Measurements from ENCODE around the gene CDHR5. TPM values are rescaled to one million over a fixed set of nuclear protein-coding genes. Genes with fewer than 3 reads are reported as not detected.

The CDHR5 gene, protein sequence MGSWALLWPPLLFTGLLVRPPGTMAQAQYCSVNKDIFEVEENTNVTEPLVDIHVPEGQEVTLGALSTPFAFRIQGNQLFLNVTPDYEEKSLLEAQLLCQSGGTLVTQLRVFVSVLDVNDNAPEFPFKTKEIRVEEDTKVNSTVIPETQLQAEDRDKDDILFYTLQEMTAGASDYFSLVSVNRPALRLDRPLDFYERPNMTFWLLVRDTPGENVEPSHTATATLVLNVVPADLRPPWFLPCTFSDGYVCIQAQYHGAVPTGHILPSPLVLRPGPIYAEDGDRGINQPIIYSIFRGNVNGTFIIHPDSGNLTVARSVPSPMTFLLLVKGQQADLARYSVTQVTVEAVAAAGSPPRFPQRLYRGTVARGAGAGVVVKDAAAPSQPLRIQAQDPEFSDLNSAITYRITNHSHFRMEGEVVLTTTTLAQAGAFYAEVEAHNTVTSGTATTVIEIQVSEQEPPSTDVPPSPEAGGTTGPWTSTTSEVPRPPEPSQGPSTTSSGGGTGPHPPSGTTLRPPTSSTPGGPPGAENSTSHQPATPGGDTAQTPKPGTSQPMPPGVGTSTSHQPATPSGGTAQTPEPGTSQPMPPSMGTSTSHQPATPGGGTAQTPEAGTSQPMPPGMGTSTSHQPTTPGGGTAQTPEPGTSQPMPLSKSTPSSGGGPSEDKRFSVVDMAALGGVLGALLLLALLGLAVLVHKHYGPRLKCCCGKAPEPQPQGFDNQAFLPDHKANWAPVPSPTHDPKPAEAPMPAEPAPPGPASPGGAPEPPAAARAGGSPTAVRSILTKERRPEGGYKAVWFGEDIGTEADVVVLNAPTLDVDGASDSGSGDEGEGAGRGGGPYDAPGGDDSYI
- total RNA-seq, result 0.18 TPM in 1 of 2 replicates, not detected in the other
- polyA plus RNA-seq, result 0.27 and 0.60 TPM in 2 replicates

DNA sequence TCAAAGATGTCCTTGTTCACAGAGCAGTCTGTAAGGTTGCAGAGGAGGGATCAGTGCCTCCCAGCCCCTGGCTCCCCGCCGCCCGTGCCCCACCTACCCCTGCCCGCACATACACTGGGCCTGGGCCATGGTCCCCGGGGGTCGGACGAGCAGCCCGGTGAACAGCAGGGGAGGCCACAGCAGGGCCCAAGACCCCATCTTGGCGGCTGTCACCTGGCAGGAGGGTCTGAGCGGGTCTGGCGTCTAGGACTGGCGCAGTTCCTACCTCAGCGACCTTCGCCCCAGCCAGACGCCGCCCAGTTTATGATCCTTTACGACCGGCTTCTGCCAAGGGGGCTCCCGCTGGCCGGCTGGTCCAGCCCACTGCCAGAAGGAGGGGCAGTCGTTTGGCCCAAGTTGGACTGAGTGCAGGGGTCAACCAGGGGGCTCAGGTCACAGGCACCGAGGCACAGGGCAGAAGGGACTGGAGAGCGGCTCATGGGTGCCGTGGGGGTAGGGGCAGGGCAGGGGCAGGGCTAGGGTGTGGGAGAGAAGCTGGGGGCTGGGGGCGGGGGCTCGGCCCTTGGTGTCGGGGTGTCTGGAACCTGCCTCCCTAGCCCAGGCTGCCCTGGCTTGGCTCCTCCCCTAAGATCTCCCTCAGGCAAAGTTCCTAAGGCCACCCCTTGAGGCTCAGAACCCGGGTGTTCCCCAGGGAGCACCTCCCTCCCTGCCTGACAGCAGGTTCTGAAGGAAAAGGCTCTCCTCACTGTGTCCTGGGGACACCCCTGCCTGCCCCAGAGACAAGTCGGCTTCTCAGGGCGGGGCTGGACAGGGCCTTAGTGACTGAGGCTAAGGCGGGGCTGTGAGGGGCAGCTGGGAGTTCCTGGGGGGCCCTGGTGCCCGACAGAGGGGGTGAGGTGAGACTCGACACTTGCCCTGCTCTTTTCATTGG, at the start of gene CDHR5:
CDHR5 (minus strand) TSS at position 251 of the 931 bp plus-strand sequence; CDS start at position 198, 53 bp downstream.
- H3K36me3 ChIP-seq, result no peaks in the 10 kb centered on the region
- peaks cover 2% of the 10 kb centered on the region for H3K27me3 ChIP-seq
- TF ChIP-seq, protein P1, sequence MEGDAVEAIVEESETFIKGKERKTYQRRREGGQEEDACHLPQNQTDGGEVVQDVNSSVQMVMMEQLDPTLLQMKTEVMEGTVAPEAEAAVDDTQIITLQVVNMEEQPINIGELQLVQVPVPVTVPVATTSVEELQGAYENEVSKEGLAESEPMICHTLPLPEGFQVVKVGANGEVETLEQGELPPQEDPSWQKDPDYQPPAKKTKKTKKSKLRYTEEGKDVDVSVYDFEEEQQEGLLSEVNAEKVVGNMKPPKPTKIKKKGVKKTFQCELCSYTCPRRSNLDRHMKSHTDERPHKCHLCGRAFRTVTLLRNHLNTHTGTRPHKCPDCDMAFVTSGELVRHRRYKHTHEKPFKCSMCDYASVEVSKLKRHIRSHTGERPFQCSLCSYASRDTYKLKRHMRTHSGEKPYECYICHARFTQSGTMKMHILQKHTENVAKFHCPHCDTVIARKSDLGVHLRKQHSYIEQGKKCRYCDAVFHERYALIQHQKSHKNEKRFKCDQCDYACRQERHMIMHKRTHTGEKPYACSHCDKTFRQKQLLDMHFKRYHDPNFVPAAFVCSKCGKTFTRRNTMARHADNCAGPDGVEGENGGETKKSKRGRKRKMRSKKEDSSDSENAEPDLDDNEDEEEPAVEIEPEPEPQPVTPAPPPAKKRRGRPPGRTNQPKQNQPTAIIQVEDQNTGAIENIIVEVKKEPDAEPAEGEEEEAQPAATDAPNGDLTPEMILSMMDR (IDR thresholded peaks at IDR 0.05; ENCODE audit: low read depth, low read length), result no peak
- peaks cover 15% of the 10 kb centered on the region for H3K4me1 ChIP-seq (ENCODE audit: low read depth)
- H3K27ac ChIP-seq, result no peak within 1 kb of the TSS
- no peaks in the 10 kb centered on the region for H3K9me3 ChIP-seq (ENCODE audit: low read depth)
- H3K4me3 ChIP-seq, result no peak within 1 kb of the TSS
- DNase-seq (ENCODE audit: low read depth in 1 of 2, low spot score in 1 of 2), result no peak

DNA sequence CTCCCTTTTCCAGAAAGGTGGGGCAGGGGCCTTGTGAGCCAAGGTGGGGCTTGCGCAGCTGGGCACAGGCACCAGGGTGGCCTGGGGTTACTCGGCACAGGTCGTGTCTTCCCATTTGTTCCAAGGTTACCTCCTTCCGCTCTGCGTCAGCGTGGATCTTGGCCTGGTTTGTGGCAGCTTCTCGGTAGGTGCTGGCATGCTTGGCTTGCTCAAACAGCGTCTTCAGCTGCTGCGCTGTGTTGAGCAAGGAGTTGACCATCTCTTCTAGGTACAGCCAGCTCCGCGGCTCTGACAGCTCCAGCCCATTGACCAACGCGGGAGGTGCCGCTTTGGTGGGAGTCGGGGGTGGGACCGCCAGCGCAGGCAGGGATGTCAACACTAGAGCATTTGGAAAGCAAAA, 49.7 kb upstream of the CDHR5 start:
- Histone ChIP-seq H3K9me3 (ENCODE audit: low read depth) (no peaks in the 10 kb centered on the region), H3K4me3 (no peak overlapping the region), H3K4me1 (ENCODE audit: low read depth) (no peaks in the 10 kb centered on the region), H3K27me3 (no peaks in the 10 kb centered on the region), H3K27ac (no peak overlapping the region), H3K36me3 (peaks cover 21% of the 10 kb centered on the region)
- DNase-seq (ENCODE audit: low read depth in 1 of 2, low spot score in 1 of 2), result no peak
- TF ChIP-seq, protein P1 (IDR thresholded peaks at IDR 0.05; ENCODE audit: low read depth, low read length), result no peak

DNA sequence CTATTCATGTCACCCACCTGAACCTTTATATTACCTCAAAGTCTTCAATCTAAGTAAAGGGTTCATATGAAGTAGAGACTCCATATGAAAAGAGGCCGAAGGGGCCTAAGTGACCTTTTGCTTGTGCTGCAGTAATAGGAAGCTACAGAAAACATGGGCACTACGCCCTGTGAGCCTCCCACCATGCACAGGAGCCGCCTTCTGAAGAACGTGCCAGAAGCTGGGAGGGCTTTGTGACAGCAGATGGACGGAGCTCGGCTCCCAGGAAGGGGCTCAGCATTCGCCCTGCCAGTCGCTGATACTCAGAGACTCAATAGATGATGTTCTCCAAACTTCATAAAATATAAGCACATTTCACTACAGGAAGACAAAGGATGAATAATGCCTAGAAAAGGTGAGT, 49.1 kb upstream of the CDHR5 start:
- Histone ChIP-seq H3K4me1 (ENCODE audit: low read depth) (no peaks in the 10 kb centered on the region), H3K4me3 (no peak overlapping the region), H3K27ac (no peak overlapping the region), H3K9me3 (ENCODE audit: low read depth) (no peaks in the 10 kb centered on the region), H3K36me3 (peaks cover 21% of the 10 kb centered on the region), H3K27me3 (no peaks in the 10 kb centered on the region)
- no peak for DNase-seq (ENCODE audit: low read depth in 1 of 2, low spot score in 1 of 2)
- TF ChIP-seq, protein P1 (IDR thresholded peaks at IDR 0.05; ENCODE audit: low read depth, low read length), result no peak

DNA sequence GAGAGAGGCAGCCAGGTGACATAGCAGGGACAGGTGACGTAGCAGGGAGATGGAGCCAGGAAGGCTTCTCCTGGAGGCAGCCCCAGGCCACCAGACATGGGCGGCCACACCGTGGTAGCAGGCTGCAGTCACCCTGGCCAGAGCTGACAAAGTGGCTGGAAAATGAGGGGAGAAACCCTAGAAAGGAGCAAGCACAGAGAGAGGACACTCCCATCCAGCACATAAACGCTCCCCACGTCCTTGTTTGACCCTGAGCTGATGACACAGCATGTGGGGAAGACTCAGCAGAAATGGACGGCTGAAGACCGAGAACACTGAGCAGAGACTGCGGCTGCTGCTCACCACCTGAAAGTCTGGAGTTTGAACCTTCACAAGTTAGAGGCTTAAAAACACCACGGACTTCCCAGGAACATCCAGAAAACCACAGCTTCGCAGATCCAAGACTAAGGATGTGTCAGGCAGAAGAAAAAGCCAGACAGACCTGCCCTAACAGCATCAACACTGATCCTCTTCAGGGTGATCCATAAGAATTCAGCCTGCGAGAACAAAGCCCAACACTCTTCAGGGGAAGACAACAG, 41.0 kb upstream of the CDHR5 start:
- Histone ChIP-seq H3K36me3 (peaks cover 2% of the 10 kb centered on the region), H3K4me3 (no peak overlapping the region), H3K27ac (no peak overlapping the region), H3K4me1 (ENCODE audit: low read depth) (peaks cover 4% of the 10 kb centered on the region), H3K9me3 (ENCODE audit: low read depth) (no peaks in the 10 kb centered on the region), H3K27me3 (no peaks in the 10 kb centered on the region)
- TF ChIP-seq, protein P1 (IDR thresholded peaks at IDR 0.05; ENCODE audit: low read depth, low read length), result no peak
- peak in 1 of 2 donors; percentile 45 for DNase-seq (ENCODE audit: low read depth in 1 of 2, low spot score in 1 of 2)

Data from cardiac muscle cell (in vitro differentiated cells and primary cell).